Activated CD8-positive, alpha-beta memory T cell treated with anti-CD3 and anti-CD28 coated beads, Interleukin-2, amount 10 ng/mL, durations not matched to agents 7 days and 5 days (primary cell): ENCODE results near the gene ADGRG3. TPM values are rescaled to one million over a fixed set of nuclear protein-coding genes. Genes with fewer than 3 reads are reported as not detected.

Experiments used
- ATAC-seq: fragments of 150-1000 bp; cut with Tn5 transposase; one replicate; pipeline ENCODE4 v1.10.0; 2021; ENCODE audit warnings: moderate library complexity
- CTCF ChIA-PET: fragments of 350-600 bp; sonication (Branson Sonifier 250); formaldehyde crosslinking; loops from one replicate; lab custom pipeline; 2021; ENCODE audit warnings: antibody characterized with exemption; lab: Charles Lee
- DNase-seq: peaks from one replicate; pipeline ENCODE4 v3.0.0-alpha.2; 2020
- H3K27ac Mint-ChIP-seq: one replicate; pipeline ENCODE4 v1.8.0; 2021; ENCODE audit warnings: mild to moderate bottlenecking, mixed read lengths
- H3K27me3 Mint-ChIP-seq: one replicate; pipeline ENCODE4 v1.8.0; 2021; ENCODE audit warnings: mixed read lengths
- H3K36me3 Mint-ChIP-seq: one replicate; pipeline ENCODE4 v1.8.0; 2021; ENCODE audit warnings: mild to moderate bottlenecking, mixed read lengths
- H3K4me1 Mint-ChIP-seq: one replicate; pipeline ENCODE4 v1.8.0; 2021; ENCODE audit warnings: mixed read lengths
- H3K4me3 Mint-ChIP-seq: one replicate; pipeline ENCODE4 v1.8.0; 2021; ENCODE audit warnings: mild to moderate bottlenecking, moderate library complexity, mixed read lengths
- H3K9me3 Mint-ChIP-seq: one replicate; pipeline ENCODE4 v1.8.0; 2022; ENCODE audit warnings: low read depth, mixed read lengths
- total RNA-seq, 2 experiments: library from RNA; stranded (reverse); gene quantifications; one replicate each; pipeline ENCODE4 v1.2.3, GENCODE V29; 2021

Gene ADGRG3
- total RNA-seq, 2 experiments from 2014 or later = not detected

DNA sequence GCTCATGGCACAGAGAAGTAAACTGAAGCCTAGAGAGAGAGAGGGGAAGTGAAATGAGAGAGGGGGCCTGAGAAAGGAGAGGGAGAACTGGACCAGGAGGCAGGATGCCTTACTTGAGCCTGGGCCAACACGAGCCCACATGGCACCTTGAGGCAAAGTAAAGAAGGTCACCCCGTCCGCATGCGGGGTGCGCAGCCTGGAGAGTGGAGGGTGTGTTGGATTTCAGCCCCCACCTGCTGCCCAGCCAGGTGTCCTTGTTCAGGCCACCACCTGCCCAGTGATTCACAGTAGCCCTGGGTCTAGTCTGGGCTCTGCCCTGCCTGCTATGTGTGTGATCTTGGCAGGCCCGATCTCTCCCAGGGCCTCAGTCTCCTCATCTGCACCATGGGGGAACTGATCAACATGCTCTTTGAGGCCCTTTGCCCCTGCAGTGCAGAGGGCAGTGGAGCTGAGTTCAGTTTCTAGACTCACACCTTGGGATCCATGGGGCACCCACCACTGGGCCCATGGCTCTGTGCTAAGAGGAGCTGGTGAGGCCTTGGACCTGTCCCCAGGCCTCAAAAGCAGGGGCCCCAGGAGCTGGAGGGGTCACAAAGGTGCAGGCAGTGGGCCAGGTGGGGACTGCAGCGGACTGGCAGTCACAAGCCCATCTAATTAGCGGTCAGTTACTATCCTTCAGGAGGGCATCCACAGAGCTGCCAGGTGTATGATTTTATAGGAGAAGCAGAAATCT lies 16.7 kb downstream of the ADGRG3 start:
- no peak for ATAC-seq
- Mint-ChIP-seq H3K4me1 (peaks cover 17% of the 10 kb centered on the region), H3K4me3 (no peak overlapping the region), H3K36me3 (no peaks in the 10 kb centered on the region), H3K9me3 (no peaks in the 10 kb centered on the region), H3K27ac (no peak overlapping the region), H3K27me3 (no peaks in the 10 kb centered on the region)
- no peak for DNase-seq
- CTCF ChIA-PET = no interaction called here

- no peaks in the 10 kb centered on the region for H3K9me3 Mint-ChIP-seq
- H3K27ac Mint-ChIP-seq = no peak overlapping the region
- H3K4me3 Mint-ChIP-seq = no peak overlapping the region
- no peak for DNase-seq
- CTCF ChIA-PET = interaction anchor here (0.8 kb wide), 1 partner anchor 9 kb away, joined by 3 read pairs; no protein-coding TSS in a partner anchor
- H3K27me3 Mint-ChIP-seq = no peaks in the 10 kb centered on the region
- ATAC-seq = no peak
- peaks cover 26% of the 10 kb centered on the region for H3K4me1 Mint-ChIP-seq
- no peaks in the 10 kb centered on the region for H3K36me3 Mint-ChIP-seq
Observed at GRCh38 chr16:57685633-57686032, 17.5 kb downstream of the ADGRG3 start.

DNA sequence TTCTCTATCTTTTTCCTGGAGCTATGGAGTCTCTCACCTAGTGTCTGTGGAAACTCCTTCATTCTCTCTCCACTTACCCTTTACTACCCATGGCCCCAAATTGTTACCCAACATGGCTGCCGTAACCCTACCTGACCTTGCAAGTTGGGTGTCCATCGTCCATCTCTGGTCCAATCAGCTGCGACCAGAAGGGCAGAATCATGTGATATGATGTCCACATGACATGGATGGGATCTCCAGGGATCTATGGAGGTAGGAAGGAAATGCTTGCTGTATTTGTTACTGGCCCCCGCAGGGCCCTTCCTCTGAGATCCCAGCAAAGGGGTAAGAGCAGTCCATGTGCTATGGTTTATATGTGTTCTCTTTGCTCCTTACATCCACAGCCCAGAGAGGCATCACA lies 18.5 kb downstream of the ADGRG3 start:
- Mint-ChIP-seq H3K27ac (no peak overlapping the region), H3K27me3 (no peaks in the 10 kb centered on the region), H3K36me3 (no peaks in the 10 kb centered on the region), H3K4me1 (peaks cover 33% of the 10 kb centered on the region), H3K4me3 (no peak overlapping the region), H3K9me3 (no peaks in the 10 kb centered on the region)
- DNase-seq (no peak), ATAC-seq (no peak)
- CTCF ChIA-PET = interaction anchor here (0.6 kb wide), 1 partner anchor 124 kb away, joined by 3 read pairs; no protein-coding TSS in a partner anchor

- Mint-ChIP-seq H3K27ac (peak overlapping the region; percentile 25), H3K27me3 (no peaks in the 10 kb centered on the region), H3K9me3 (no peaks in the 10 kb centered on the region), H3K36me3 (no peaks in the 10 kb centered on the region), H3K4me3 (no peak overlapping the region), H3K4me1 (peaks cover 33% of the 10 kb centered on the region)
- ATAC-seq (no peak), DNase-seq (no peak)
- CTCF ChIA-PET = no interaction called here
Observed at GRCh38 chr16:57687363-57687929, 19.3 kb downstream of the ADGRG3 start.

GRCh38 chr16:57688487-57688986 lies 20.4 kb downstream of the ADGRG3 start:
- Mint-ChIP-seq H3K27ac (no peak overlapping the region), H3K27me3 (no peaks in the 10 kb centered on the region), H3K36me3 (no peaks in the 10 kb centered on the region), H3K4me3 (no peak overlapping the region), H3K9me3 (no peaks in the 10 kb centered on the region), H3K4me1 (peaks cover 33% of the 10 kb centered on the region)
- CTCF ChIA-PET = interaction anchor here (2.3 kb wide), 1 partner anchor 39 kb away, joined by 16 read pairs; no protein-coding TSS in a partner anchor
- ATAC-seq (no peak), DNase-seq (no peak)

- CTCF ChIA-PET = interaction anchor here (1.4 to 2.3 kb wide), 2 partner anchors 40 to 113 kb away, joined by 6 to 16 read pairs; no protein-coding TSS in a partner anchor
- Mint-ChIP-seq H3K27ac (peak overlapping the region; percentile 88), H3K9me3 (no peaks in the 10 kb centered on the region), H3K4me1 (peaks cover 33% of the 10 kb centered on the region), H3K4me3 (peak overlapping the region; percentile 33), H3K27me3 (peaks cover 2% of the 10 kb centered on the region), H3K36me3 (no peaks in the 10 kb centered on the region)
- ATAC-seq = no peak
- no peak for DNase-seq
Observed at GRCh38 chr16:57688987-57689761, 21.1 kb downstream of the ADGRG3 start.

GRCh38 chr16:57689762-57690558 lies 21.9 kb downstream of the ADGRG3 start:
- Mint-ChIP-seq H3K36me3 (no peaks in the 10 kb centered on the region), H3K27me3 (peaks cover 2% of the 10 kb centered on the region), H3K9me3 (no peaks in the 10 kb centered on the region), H3K4me1 (peaks cover 36% of the 10 kb centered on the region), H3K27ac (peak overlapping the region; percentile 88), H3K4me3 (peak overlapping the region; percentile 33)
- peak; percentile 82 for DNase-seq
- ATAC-seq = peak; percentile 83
- CTCF ChIA-PET = interaction anchor here (1.3 to 2.3 kb wide), 4 partner anchors 40 to 114 kb away, joined by 3 to 16 read pairs (median 4); no protein-coding TSS in a partner anchor

GRCh38 chr16:57690782-57691471 lies 22.8 kb downstream of the ADGRG3 start:
- DNase-seq (no peak), ATAC-seq (no peak)
- Mint-ChIP-seq H3K27ac (peak overlapping the region; percentile 88), H3K27me3 (peaks cover 2% of the 10 kb centered on the region), H3K9me3 (no peaks in the 10 kb centered on the region), H3K4me3 (no peak overlapping the region), H3K36me3 (no peaks in the 10 kb centered on the region), H3K4me1 (peaks cover 36% of the 10 kb centered on the region)
- CTCF ChIA-PET = interaction anchor here (1.3 to 2.3 kb wide), 3 partner anchors 41 to 100 kb away, joined by 3 to 16 read pairs (median 3); no protein-coding TSS in a partner anchor

DNA sequence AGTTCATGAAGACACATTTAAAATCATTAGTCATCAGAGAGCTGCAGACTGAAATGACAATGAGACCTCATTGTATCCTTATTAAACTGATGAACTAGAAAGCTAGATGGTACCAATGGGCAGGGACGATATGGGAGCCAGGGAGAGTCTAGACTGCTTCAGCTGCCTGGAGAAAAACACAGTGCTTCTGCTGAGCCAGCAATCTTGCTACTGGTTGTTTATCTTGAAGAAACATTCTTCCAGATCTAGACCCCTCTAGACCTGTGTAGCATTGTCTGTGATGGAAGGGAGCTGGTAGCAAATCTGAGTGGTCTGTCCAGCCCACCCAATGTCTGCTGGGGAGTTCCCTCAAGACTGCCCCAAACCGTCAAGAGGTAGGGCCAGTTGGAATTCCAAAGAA lies 24.5 kb downstream of the ADGRG3 start:
- H3K4me1 Mint-ChIP-seq = peaks cover 36% of the 10 kb centered on the region
- DNase-seq = no peak
- no peak for ATAC-seq
- CTCF ChIA-PET = interaction anchor here (0.6 to 1.6 kb wide), 2 partner anchors 27 to 325 kb away, joined by 3 to 4 read pairs; no protein-coding TSS in a partner anchor
- no peaks in the 10 kb centered on the region for H3K9me3 Mint-ChIP-seq
- no peaks in the 10 kb centered on the region for H3K36me3 Mint-ChIP-seq
- no peak overlapping the region for H3K4me3 Mint-ChIP-seq
- no peak overlapping the region for H3K27ac Mint-ChIP-seq
- peaks cover 2% of the 10 kb centered on the region for H3K27me3 Mint-ChIP-seq

- Mint-ChIP-seq H3K4me3 (no peak overlapping the region), H3K27me3 (peaks cover 2% of the 10 kb centered on the region), H3K27ac (no peak overlapping the region), H3K9me3 (no peaks in the 10 kb centered on the region), H3K4me1 (peaks cover 29% of the 10 kb centered on the region), H3K36me3 (no peaks in the 10 kb centered on the region)
- DNase-seq (no peak), ATAC-seq (no peak)
- CTCF ChIA-PET = interaction anchor here (1.1 kb wide), 1 partner anchor 46 kb away, joined by 3 read pairs; no protein-coding TSS in a partner anchor
Observed at GRCh38 chr16:57693550-57693949, 25.4 kb downstream of the ADGRG3 start.

GRCh38 chr16:57694231-57694724 lies 26.2 kb downstream of the ADGRG3 start:
- Mint-ChIP-seq H3K36me3 (no peaks in the 10 kb centered on the region), H3K4me3 (no peak overlapping the region), H3K9me3 (no peaks in the 10 kb centered on the region), H3K27ac (no peak overlapping the region), H3K4me1 (peaks cover 24% of the 10 kb centered on the region), H3K27me3 (peaks cover 2% of the 10 kb centered on the region)
- ATAC-seq = no peak
- DNase-seq = no peak
- CTCF ChIA-PET = interaction anchor here (1.1 kb wide), 1 partner anchor 47 kb away, joined by 3 read pairs; no protein-coding TSS in a partner anchor
